Pancreas (tissue), 10 donors: ENCODE results near the gene C4orf36. TPM values are rescaled to one million over a fixed set of nuclear protein-coding genes. Genes with fewer than 3 reads are reported as not detected.

Experiments used
- ATAC-seq, 4 donors: fragments of 200-7000 bp; cut with Tn5 transposase; one replicate each; pipeline versions ENCODE4 v1.8.0 to v1.9.1; 2020; ENCODE audit warnings: mild to moderate bottlenecking in 4 of 4, moderate library complexity in 4 of 4
- DNase-seq, 6 donors: peaks; one replicate each; pipeline ENCODE4 v3.0.0-alpha.2; 2020
- FAIRE-seq: peaks from 2 replicates; lab custom pipeline; 2012; peaks lifted over from hg19 to GRCh38; lab: Jason Lieb, UNC
- H3K27ac ChIP-seq, 4 donors: fragments of 200-600 bp; sonication (generic); 1 replicate in 3 of 4; 2 replicates in 1 of 4; pipeline versions ENCODE4 v1.5.0 to v1.8.0; 2020
- H3K27me3 ChIP-seq, 4 donors: fragments of 200-600 bp; one replicate each; pipeline ENCODE4 v1.8.0; 2021
- H3K36me3 ChIP-seq, 3 donors: fragments of 200-600 bp; sonication (generic) in 1 of 3; one replicate each; pipeline versions ENCODE4 v1.5.0 to v1.8.0; 2020 to 2021
- H3K4me1 ChIP-seq, 3 donors: fragments of 200-600 bp; one replicate each; pipeline ENCODE4 v1.8.0; 2021
- H3K4me3 ChIP-seq, 4 donors: fragments of 200-600 bp; sonication (generic) in 2 of 4; one replicate each; pipeline versions ENCODE4 v1.5.0 to v1.8.0; 2020 to 2021
- H3K9me3 ChIP-seq, 4 donors: fragments of 200-600 bp; one replicate each; pipeline ENCODE4 v1.8.0; 2021
- WGBS, 2 donors: extraction: QIAGEN DNeasy Blood & Tissue Kit; methylation state at CpG; one replicate each; pipeline ENCODE4 v1.1.7; 2013; 5-methylcytosine and 5-hydroxymethylcytosine counted together
- intact Hi-C, 3 donors: fragments of 100-400 bp; cut with DNase I; formaldehyde crosslinking; loops; one replicate each; pipeline versions ENCODE4 v1.11.1 to v1.14.2; 2022
- polyA plus RNA-seq, 2 donors: library from polyadenylated mRNA; stranded (reverse); fragments of 200-250 nt; gene quantifications; one replicate each; pipeline ENCODE4 v1.2.3, GENCODE V29; 2013
- total RNA-seq, 6 donors: library from RNA; stranded (reverse); fragmentation: NEBNext Ultra II Directional in 4 of 6; extraction: Animal tissue kit (Norgen Biotek cat#: 25700) in 4 of 6; gene quantifications; one replicate each; pipeline versions ENCODE4 v1.2.1 to v1.2.4, GENCODE V29; 2021 to 2023
- TF ChIP-seq, protein P1 (sequence below), 4 donors: fragments of 200-600 bp; sonication (generic) in 3 of 4; IDR thresholded peaks; one replicate each; pipeline versions ENCODE4 v1.5.0 to v1.8.0; 2021; ENCODE audit warnings: antibody characterized with exemption in 4 of 4
- donor health status: healthy with polysubstance abuse.
- donor health status: DM: no; HTN: no; CAD: no; lungs with moderate emphysema.
- donor health status: DM: no; HTN: no; CAD: no.
- donor health status: control.
- donor health status: control.
- donor health status: Bipolar disorder and iron deficiency.
- donor health status: DM: yes; HTN: yes; CAD: no.
- donor health status: DM: no; HTN: no; CAD: no.
- donor health status: DM: no; HTN: no; CAD: no.
- donor health status: DM: yes; HTN: yes; CAD: no.

The C4orf36 gene
- total and polyA plus RNA-seq, 8 donors: 0.35 to 0.88 (median 0.65) TPM; not detected in 1

- Histone ChIP-seq H3K27ac (no peak overlapping the region), H3K27me3 (no peaks in the 10 kb centered on the region), H3K36me3 (no peaks in the 10 kb centered on the region), H3K4me1 (no peaks in the 10 kb centered on the region), H3K9me3 (no peaks in the 10 kb centered on the region), H3K4me3 (no peak overlapping the region)
- 85 to 90% methylated on average over 3 of the region's 3 CpGs for WGBS, 2 donors
- intact Hi-C loops: no loop called here
- DNase-seq (no peak), FAIRE-seq (no peak), ATAC-seq (no peak)
- TF ChIP-seq, protein P1, sequence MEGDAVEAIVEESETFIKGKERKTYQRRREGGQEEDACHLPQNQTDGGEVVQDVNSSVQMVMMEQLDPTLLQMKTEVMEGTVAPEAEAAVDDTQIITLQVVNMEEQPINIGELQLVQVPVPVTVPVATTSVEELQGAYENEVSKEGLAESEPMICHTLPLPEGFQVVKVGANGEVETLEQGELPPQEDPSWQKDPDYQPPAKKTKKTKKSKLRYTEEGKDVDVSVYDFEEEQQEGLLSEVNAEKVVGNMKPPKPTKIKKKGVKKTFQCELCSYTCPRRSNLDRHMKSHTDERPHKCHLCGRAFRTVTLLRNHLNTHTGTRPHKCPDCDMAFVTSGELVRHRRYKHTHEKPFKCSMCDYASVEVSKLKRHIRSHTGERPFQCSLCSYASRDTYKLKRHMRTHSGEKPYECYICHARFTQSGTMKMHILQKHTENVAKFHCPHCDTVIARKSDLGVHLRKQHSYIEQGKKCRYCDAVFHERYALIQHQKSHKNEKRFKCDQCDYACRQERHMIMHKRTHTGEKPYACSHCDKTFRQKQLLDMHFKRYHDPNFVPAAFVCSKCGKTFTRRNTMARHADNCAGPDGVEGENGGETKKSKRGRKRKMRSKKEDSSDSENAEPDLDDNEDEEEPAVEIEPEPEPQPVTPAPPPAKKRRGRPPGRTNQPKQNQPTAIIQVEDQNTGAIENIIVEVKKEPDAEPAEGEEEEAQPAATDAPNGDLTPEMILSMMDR (IDR thresholded peaks at IDR 0.05): no peak
Observed at GRCh38 chr4:86834901-86835300, 57.3 kb downstream of the C4orf36 start.

DNA sequence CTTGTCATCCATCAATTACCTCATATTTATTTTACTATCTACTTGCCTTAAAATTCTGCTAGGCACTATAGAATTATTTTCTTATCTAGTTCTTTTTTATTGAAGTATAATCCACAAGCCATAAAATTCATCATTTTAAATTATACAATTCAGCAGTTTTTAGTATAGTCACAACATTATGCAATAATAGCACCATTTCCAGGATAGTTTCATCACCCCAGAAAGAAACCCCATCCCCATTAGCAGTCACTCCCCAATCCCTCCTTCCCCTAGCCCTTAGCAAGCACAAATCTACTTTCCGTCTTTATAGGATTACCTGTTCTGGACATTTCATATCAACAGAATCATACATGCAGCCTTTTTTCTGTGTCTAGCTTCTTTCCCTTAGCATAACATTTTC is 58.6 kb downstream of the C4orf36 start:
- 94% methylated on average over 1 of the region's 1 CpG for whole genome bisulfite sequencing, 2 donors
- no peak for FAIRE-seq
- intact Hi-C loops: no loop called here

DNA sequence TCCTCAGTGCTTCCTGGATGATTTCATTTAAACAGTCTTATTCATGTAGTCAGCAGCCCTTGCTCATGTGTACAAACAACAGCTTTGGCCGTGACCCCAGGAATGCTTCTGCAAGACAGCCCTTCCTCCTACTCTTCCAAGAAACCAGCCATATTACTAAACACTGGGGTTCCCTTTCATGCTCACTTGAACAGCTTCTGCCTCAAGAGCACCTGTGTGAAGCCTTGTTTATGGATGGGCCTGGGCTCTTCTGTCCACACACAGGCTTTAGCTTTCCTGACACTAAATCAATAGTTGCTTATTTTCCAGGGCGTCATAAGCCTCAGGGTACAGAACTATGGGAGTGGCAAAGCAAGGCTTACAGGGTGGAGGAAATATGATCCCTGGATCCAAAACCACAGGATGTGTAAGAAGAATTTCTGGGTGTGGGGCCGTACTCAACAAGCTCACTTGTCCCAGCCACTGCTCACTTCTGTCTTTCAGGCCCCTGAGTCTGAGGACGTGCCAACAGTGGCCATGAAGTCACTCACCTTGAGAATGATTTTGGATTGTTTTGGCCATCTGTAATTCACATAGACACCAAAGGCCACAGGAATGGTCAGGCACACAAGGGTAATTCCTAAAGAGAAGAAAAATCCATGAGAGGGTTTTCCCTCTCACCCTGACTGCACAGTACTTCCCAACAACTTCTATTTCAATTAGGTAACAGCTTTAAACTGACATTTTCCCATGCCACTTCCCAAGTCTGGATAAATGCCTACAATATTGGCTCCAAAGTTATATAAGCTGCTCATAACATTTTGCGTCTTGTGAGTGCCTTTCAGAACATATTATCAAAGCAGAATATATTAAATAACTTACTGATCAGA is 60.7 kb downstream of the C4orf36 start:
- no peak overlapping the region for H3K4me3 ChIP-seq
- no peaks in the 10 kb centered on the region for H3K27me3 ChIP-seq
- FAIRE-seq (no peak), DNase-seq (no peak), ATAC-seq (peak in 3 of 4 donors; percentile 62 to 78 (median 73))
- TF ChIP-seq, protein P1 (IDR thresholded peaks at IDR 0.05): no peak
- intact Hi-C loops: no loop called here
- WGBS, 2 donors: 62 to 72% methylated on average over 5 of the region's 5 CpGs
- no peaks in the 10 kb centered on the region for H3K9me3 ChIP-seq
- no peaks in the 10 kb centered on the region for H3K4me1 ChIP-seq
- peak overlapping the region in 1 of 4 donors; percentile 27 for H3K27ac ChIP-seq
- no peaks in the 10 kb centered on the region for H3K36me3 ChIP-seq

More for the DNA sequence above, 58.6 kb downstream of the C4orf36 start:
- Histone ChIP-seq H3K27ac (no peak overlapping the region), H3K4me3 (no peak overlapping the region), H3K36me3 (no peaks in the 10 kb centered on the region), H3K9me3 (no peaks in the 10 kb centered on the region), H3K4me1 (no peaks in the 10 kb centered on the region), H3K27me3 (no peaks in the 10 kb centered on the region)
- ATAC-seq (no peak), DNase-seq (no peak)
- TF ChIP-seq, protein P1 (IDR thresholded peaks at IDR 0.05): no peak

Other genes starting within 250 kb of the C4orf36 start
- gene SLC10A6, start 43.0 kb downstream of the C4orf36 start, total RNA-seq: under 1 TPM; 0.14 to 1.00 (median 0.26) TPM
- under 1 TPM; 0.19 to 0.35 TPM for gene SLC10A6, start 43.0 kb downstream of the C4orf36 start, polyA plus RNA-seq
- gene AFF1, start 42.6 kb upstream of the C4orf36 start, total RNA-seq: 10 to 100 TPM; 35.8 to 62.0 (median 40.9) TPM
- gene AFF1, start 42.6 kb upstream of the C4orf36 start, polyA plus RNA-seq: 10 to 100 TPM; 11.8 to 13.0 TPM